ENCODE measurements around the gene GABRD.

The GABRD gene

GRCh38 chr1:2053784-2054376, 34.7 kb downstream of the GABRD start:
- no peak for DNase-seq (ENCODE audit: low read depth)

GRCh38 chr1:2054560-2054959, 35.4 kb downstream of the GABRD start:
- no peak for DNase-seq (ENCODE audit: low read depth)

- DNase-seq (ENCODE audit: low read depth), result no peak
These were observed 36.9 kb downstream of the GABRD start for GRCh38 chr1:2055911-2056575.

GRCh38 chr1:2056955-2057590, 37.9 kb downstream of the GABRD start:
- no peak for DNase-seq (ENCODE audit: low read depth)

GRCh38 chr1:2059290-2059953, 40.3 kb downstream of the GABRD start:
- DNase-seq (ENCODE audit: low read depth), result no peak

GRCh38 chr1:2060072-2060471, 40.9 kb downstream of the GABRD start:
- DNase-seq (ENCODE audit: low read depth), result no peak

- no peak for DNase-seq (ENCODE audit: low read depth)
These were observed 41.4 kb downstream of the GABRD start for GRCh38 chr1:2060535-2060934.

- DNase-seq (ENCODE audit: low read depth), result no peak
These were observed 42.1 kb downstream of the GABRD start for GRCh38 chr1:2061065-2061778.

GRCh38 chr1:2065699-2066098, 46.6 kb downstream of the GABRD start:
- no peak for DNase-seq (ENCODE audit: low read depth)

- no peak for DNase-seq (ENCODE audit: low read depth)
These were observed 48.2 kb downstream of the GABRD start for GRCh38 chr1:2067393-2067792.

- DNase-seq (ENCODE audit: low read depth), result no peak
These were observed 48.8 kb downstream of the GABRD start for GRCh38 chr1:2067981-2068380.

- DNase-seq (ENCODE audit: low read depth), result no peak
These were observed 49.8 kb downstream of the GABRD start for GRCh38 chr1:2068951-2069350.

GRCh38 chr1:2070016-2070415, 50.9 kb downstream of the GABRD start:
- DNase-seq (ENCODE audit: low read depth), result no peak

- no peak for DNase-seq (ENCODE audit: low read depth)
These were observed 51.8 kb downstream of the GABRD start for GRCh38 chr1:2070800-2071530.

- no peak for DNase-seq (ENCODE audit: low read depth)
These were observed 53.1 kb downstream of the GABRD start for GRCh38 chr1:2072109-2072806.

- no peak for DNase-seq (ENCODE audit: low read depth)
These were observed 53.7 kb downstream of the GABRD start for GRCh38 chr1:2072891-2073290.

GRCh38 chr1:2073382-2074230, 54.5 kb downstream of the GABRD start:
- no peak for DNase-seq (ENCODE audit: low read depth)

GRCh38 chr1:2074396-2074795, 55.3 kb downstream of the GABRD start:
- no peak for DNase-seq (ENCODE audit: low read depth)

GRCh38 chr1:2074944-2075740, 56.0 kb downstream of the GABRD start:
- no peak for DNase-seq (ENCODE audit: low read depth)
